HepG2 (cell line): ENCODE data around the gene NPTX2. TPM values are rescaled to one million over a fixed set of nuclear protein-coding genes. Genes with fewer than 3 reads are reported as not detected.

Experiments
- BCL6 ChIP-seq: IDR thresholded peaks from 2 replicates; pipeline ENCODE4 v1.6.1; 2016; ENCODE audit warnings: missing genetic modification reagents, missing compliant biosample characterization
- BHLHE40 ChIP-seq: IDR thresholded peaks from 2 replicates; pipeline ENCODE4 v1.6.1; 2011; ENCODE audit warnings: low read length, improper control_type of control experiment
- BRF2 ChIP-seq: sonication (generic); formaldehyde crosslinking; IDR thresholded peaks from 2 replicates; pipeline ENCODE4 v1.8.1; 2022; ENCODE audit warnings: mild to moderate bottlenecking, missing genetic modification reagents
- CEBPZ ChIP-seq: IDR thresholded peaks from 2 replicates; pipeline ENCODE4 v1.6.1; 2012; ENCODE audit warnings: low read length, improper control_type of control experiment
- FOXA1 ChIP-seq, 2 experiments: fragments of 450-650 bp in 1 of 2; sonication (generic) in 1 of 2; formaldehyde crosslinking in 1 of 2; IDR thresholded peaks; 2 replicates each; pipeline versions ENCODE4 v1.4.0 to v1.6.1; 2016 to 2020; ENCODE audit warnings: missing genetic modification reagents in 1 of 2
- GABPB1 ChIP-seq: IDR thresholded peaks from 2 replicates; pipeline ENCODE4 v1.6.1; 2016; ENCODE audit warnings: mild to moderate bottlenecking, missing genetic modification reagents, moderate library complexity, missing compliant biosample characterization
- MAFG ChIP-seq: sonication (generic); formaldehyde crosslinking; IDR thresholded peaks from 2 replicates; pipeline ENCODE4 v1.5.1; 2020; ENCODE audit warnings: mild to moderate bottlenecking, missing genetic modification reagents
- NR2F2 ChIP-seq: IDR thresholded peaks from 2 replicates; pipeline ENCODE4 v1.6.1; 2012; ENCODE audit warnings: low read depth, inconsistent platforms, borderline replicate concordance
- NRL ChIP-seq: sonication (generic); formaldehyde crosslinking; IDR thresholded peaks from 2 replicates; pipeline ENCODE4 v1.5.0; 2020; ENCODE audit warnings: missing genetic modification reagents, mild to moderate bottlenecking, moderate library complexity, borderline replicate concordance
- PCBP2 ChIP-seq: fragments of 200-400 bp; formaldehyde crosslinking; optimal IDR thresholded peaks from 2 replicates; pipeline ENCODE3; 2018; ENCODE audit warnings: low read length, low read depth; ENCODE audit not compliant: poor library complexity, severe bottlenecking
- TBX2 ChIP-seq: sonication (generic); formaldehyde crosslinking; IDR thresholded peaks from 2 replicates; pipeline ENCODE4 v1.5.0; 2020; ENCODE audit warnings: missing genetic modification reagents, mild to moderate bottlenecking, borderline replicate concordance
- ZNF292 ChIP-seq: sonication (generic); formaldehyde crosslinking; IDR thresholded peaks from 2 replicates; pipeline ENCODE4 v1.8.1; 2022; ENCODE audit warnings: mild to moderate bottlenecking, low read depth, missing genetic modification reagents, borderline replicate concordance
- ZNF333 ChIP-seq: sonication (generic); formaldehyde crosslinking; IDR thresholded peaks from 2 replicates; pipeline ENCODE4 v1.4.0; 2020; ENCODE audit warnings: mild to moderate bottlenecking, missing genetic modification reagents, borderline replicate concordance
- ZNF460 ChIP-seq: sonication (generic); formaldehyde crosslinking; IDR thresholded peaks from 2 replicates; pipeline ENCODE4 v1.5.1; 2020; ENCODE audit warnings: missing genetic modification reagents, mild to moderate bottlenecking, borderline replicate concordance
- ZNF484 ChIP-seq: sonication (generic); formaldehyde crosslinking; IDR thresholded peaks from 2 replicates; pipeline ENCODE4 v1.5.1; 2020; ENCODE audit warnings: mild to moderate bottlenecking, low read depth, missing genetic modification reagents, borderline replicate concordance
- ZNF616 ChIP-seq: sonication (generic); formaldehyde crosslinking; IDR thresholded peaks from 2 replicates; pipeline ENCODE4 v1.5.0; 2020; ENCODE audit warnings: low read depth, mild to moderate bottlenecking, missing genetic modification reagents
- ZNF629 ChIP-seq: sonication (generic); formaldehyde crosslinking; conservative IDR thresholded peaks from 2 replicates; pipeline ENCODE4 v1.5.0; 2020; ENCODE audit warnings: missing genetic modification reagents
- ZSCAN21 ChIP-seq: sonication (generic); formaldehyde crosslinking; IDR thresholded peaks from 2 replicates; pipeline ENCODE4 v1.8.0; 2022; ENCODE audit warnings: mild to moderate bottlenecking, missing genetic modification reagents, moderate library complexity, borderline replicate concordance
- polyA plus RNA-seq, 8 experiments: library from polyadenylated mRNA; depleted of rRNA in 3 of 8; stranded (reverse) in 7 of 8; unstranded in 1 of 8; fragments of >200 nt; fragmentation: Illumina TruSeq in 4 of 8; extraction: Trizol in 4 of 8; gene quantifications; 2 replicates each; pipeline versions ENCODE4 v1.2.1 to v1.2.3, GENCODE V29; 2011 to 2016; ENCODE audit warnings: low read depth in 4 of 8, missing spikeins in 1 of 8, mixed read lengths in 1 of 8; ENCODE audit not compliant: insufficient read depth in 1 of 8
- total RNA-seq, 5 experiments: library from RNA; depleted of rRNA; stranded (reverse); fragments of >200 nt; fragmentation: Illumina TruSeq; extraction: Trizol; gene quantifications; 2 replicates each; pipeline ENCODE4 v1.2.3, GENCODE V29; 2016; ENCODE audit warnings: low read depth in 1 of 5
- TF ChIP-seq, protein P1 (sequence below): sonication (generic); formaldehyde crosslinking; conservative IDR thresholded peaks from 2 replicates; pipeline ENCODE4 v1.8.1; 2023; ENCODE audit warnings: missing genetic modification reagents

The NPTX2 gene
- total and polyA plus RNA-seq, 2 of the 13 experiments (the other 11 are each of a cell fraction or from before 2014, with no cell fraction given) = not detected

- TF ChIP-seq CEBPZ = no peak
- no peak for TF ChIP-seq ZNF616 (CRISPR knock-in tag)
- TF ChIP-seq MAFG (CRISPR knock-in tag) = no peak
- TF ChIP-seq BCL6 = peak; percentile 46; the same call in 1 of the 2 replicates
- peak; percentile 74 for TF ChIP-seq TBX2 (CRISPR knock-in tag)
- TF ChIP-seq FOXA1 (IDR thresholded peaks at IDR 0.05) = no peak
- TF ChIP-seq FOXA1 (CRISPR knock-in tag; IDR thresholded peaks at IDR 0.05) = no peak
- no peak for TF ChIP-seq PCBP2
- 0 out of 2 replicates have a peak, but pooled peaks have one; percentile 29 for TF ChIP-seq ZSCAN21 (CRISPR knock-in tag)
- TF ChIP-seq GABPB1 (CRISPR knock-in tag) = peak; percentile 37
- TF ChIP-seq ZNF484 (CRISPR knock-in tag) = no peak
- TF ChIP-seq NRL (CRISPR knock-in tag) = 0 out of 2 replicates have a peak, but pooled peaks have one; percentile 30
- no peak for TF ChIP-seq BRF2 (CRISPR knock-in tag)
- 0 out of 2 replicates have a peak, but pooled peaks have one; percentile 18 for TF ChIP-seq BHLHE40
- TF ChIP-seq ZNF333 (CRISPR knock-in tag) = no peak
- TF ChIP-seq, protein P1, sequence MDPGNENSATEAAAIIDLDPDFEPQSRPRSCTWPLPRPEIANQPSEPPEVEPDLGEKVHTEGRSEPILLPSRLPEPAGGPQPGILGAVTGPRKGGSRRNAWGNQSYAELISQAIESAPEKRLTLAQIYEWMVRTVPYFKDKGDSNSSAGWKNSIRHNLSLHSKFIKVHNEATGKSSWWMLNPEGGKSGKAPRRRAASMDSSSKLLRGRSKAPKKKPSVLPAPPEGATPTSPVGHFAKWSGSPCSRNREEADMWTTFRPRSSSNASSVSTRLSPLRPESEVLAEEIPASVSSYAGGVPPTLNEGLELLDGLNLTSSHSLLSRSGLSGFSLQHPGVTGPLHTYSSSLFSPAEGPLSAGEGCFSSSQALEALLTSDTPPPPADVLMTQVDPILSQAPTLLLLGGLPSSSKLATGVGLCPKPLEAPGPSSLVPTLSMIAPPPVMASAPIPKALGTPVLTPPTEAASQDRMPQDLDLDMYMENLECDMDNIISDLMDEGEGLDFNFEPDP (CRISPR knock-in tag) = 0 out of 2 replicates have a peak, but pooled peaks have one; percentile 35
- TF ChIP-seq ZNF460 (CRISPR knock-in tag) = no peak
- no peak for TF ChIP-seq NR2F2
- TF ChIP-seq ZNF629 = no peak
- 0 out of 2 replicates have a peak, but pooled peaks have one; percentile 24 for TF ChIP-seq ZNF292 (CRISPR knock-in tag)
Observed at GRCh38 chr7:98619450-98620321, 2.6 kb downstream of the NPTX2 start (continued).
